Ovary (tissue), 9 donors: ENCODE measurements around the gene LRRC36. TPM values are rescaled to one million over a fixed set of nuclear protein-coding genes. Genes with fewer than 3 reads are reported as not detected.

Experiments
- DNase-seq, 5 donors: peaks; one replicate each; pipeline ENCODE4 v3.0.0-alpha.2; 2019 to 2020
- H3K27ac ChIP-seq, 2 donors: fragments of 200-600 bp; one replicate each; pipeline versions ENCODE4 v1.5.1 to v1.8.0; 2019 to 2022
- H3K27me3 ChIP-seq: fragments of 200-600 bp; one replicate; pipeline ENCODE4 v1.8.0; 2022
- H3K36me3 ChIP-seq: fragments of 200-600 bp; sonication (generic); one replicate; pipeline ENCODE4 v1.5.1; 2019
- H3K4me1 ChIP-seq: one replicate; pipeline ENCODE4 v1.8.1; 2013; ENCODE audit warnings: mild to moderate bottlenecking, moderate library complexity; ENCODE audit not compliant: insufficient read depth
- H3K4me3 ChIP-seq: fragments of 200-600 bp; sonication (generic); one replicate; pipeline ENCODE4 v1.5.1; 2017
- H3K9me3 ChIP-seq, 2 donors: fragments of 200-600 bp in 1 of 2; sonication (generic) in 1 of 2; one replicate each; pipeline versions ENCODE4 v1.5.1 to v1.8.1; 2013 to 2019; ENCODE audit warnings: mild to moderate bottlenecking in 1 of 2, moderate library complexity in 1 of 2
- EP300 ChIP-seq: sonication (generic); formaldehyde crosslinking; IDR thresholded peaks from one replicate; pipeline ENCODE4 v1.6.1; 2017; ENCODE audit warnings: antibody characterized with exemption
- POLR2A ChIP-seq: fragments of 450-650 bp; IDR thresholded peaks from one replicate; pipeline ENCODE4 v1.6.1; 2017; ENCODE audit warnings: antibody characterized with exemption, mild to moderate bottlenecking, moderate library complexity
- WGBS, 3 donors: extraction: QIAGEN DNeasy Blood & Tissue Kit in 1 of 3; methylation state at CpG; one replicate each; pipeline versions ENCODE4 v1.1.5 to v1.1.7; 2013 to 2017; 5-methylcytosine and 5-hydroxymethylcytosine counted together
- intact Hi-C, 4 donors: fragments of 100-400 bp; cut with DNase I; formaldehyde crosslinking; loops; one replicate each; pipeline versions ENCODE4 v1.11.0 to v1.15.1; 2022 to 2023
- polyA plus RNA-seq, 2 donors: library from polyadenylated mRNA; stranded (reverse); fragments of 200-250 nt in 1 of 2; fragments of 350-450 nt in 1 of 2; fragmentation: Illumina TruSeq in 1 of 2; extraction: RNeasy Lipid Tissue Mini Kit (QIAGEN cat#74804) in 1 of 2; gene quantifications; one replicate each; pipeline ENCODE4 v1.2.3, GENCODE V29; 2013 to 2014
- total RNA-seq, 7 donors: library from RNA; depleted of rRNA in 2 of 7; stranded (reverse); fragments of >200 nt in 2 of 7; fragmentation: NEBNext Ultra II Directional in 3 of 7; extraction: Animal tissue kit (Norgen Biotek cat#: 25700) in 3 of 7; gene quantifications; one replicate each; pipeline versions ENCODE4 v1.1.0 to v1.2.4, GENCODE V29; 2016 to 2023
- TF ChIP-seq, protein P1 (sequence below), 3 donors: fragments of 450-650 bp in 2 of 3; fragments of 200-600 bp in 1 of 3; IDR thresholded peaks; one replicate each; pipeline versions ENCODE4 v1.5.1 to v1.8.0; 2016 to 2022; ENCODE audit warnings: antibody characterized with exemption in 3 of 3, mild to moderate bottlenecking in 1 of 3
- donor health status: DM: no; HTN: no; CAD: no; lungs with moderate emphysema.
- donor health status: DM: no; HTN: no; CAD: no.
- donor health status: Bipolar disorder and iron deficiency.
- donor health status: DM: yes; HTN: yes; CAD: no.
- donor health status: DM: no; HTN: no; CAD: no.
- donor health status: DM: yes; HTN: yes; CAD: no.

Gene LRRC36
- total and polyA plus RNA-seq, 9 donors, result 0.58 to 2.6 (median 0.96) TPM; not detected in 1

DNA sequence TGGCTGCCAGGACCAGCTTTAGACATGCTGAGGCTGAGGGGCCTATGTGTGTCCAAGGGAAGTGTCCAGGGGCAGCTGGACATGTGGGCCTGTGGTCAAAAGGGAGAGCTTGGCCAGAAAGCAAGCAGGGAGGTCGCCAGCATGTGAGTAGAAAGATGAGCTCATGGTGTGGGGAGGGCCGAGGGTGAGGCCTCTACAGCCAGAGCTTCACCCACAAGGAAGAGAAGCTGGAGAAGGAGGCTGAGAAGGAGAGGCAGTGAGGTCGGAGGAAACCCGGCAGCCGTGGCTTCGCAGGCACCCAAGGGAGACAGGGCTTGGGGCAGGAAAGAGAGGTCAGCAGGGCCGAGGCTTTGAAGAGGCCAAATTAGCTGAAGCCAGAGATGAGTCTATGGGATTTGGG is 100.3 kb downstream of the LRRC36 start:
- Histone ChIP-seq H3K27me3 (no peaks in the 10 kb centered on the region), H3K36me3 (no peaks in the 10 kb centered on the region), H3K27ac (no peak overlapping the region), H3K4me1 (no peaks in the 10 kb centered on the region), H3K4me3 (no peak overlapping the region), H3K9me3 (no peaks in the 10 kb centered on the region)
- 63 to 82% (median 77%) methylated on average over 7 of the region's 7 CpGs for WGBS, 3 donors
- intact Hi-C loops, result loop anchor here in 1 of 4 donors (5.0 kb wide), 1 partner anchor 35 kb away; no protein-coding TSS in a partner anchor
- TF ChIP-seq, protein P1, sequence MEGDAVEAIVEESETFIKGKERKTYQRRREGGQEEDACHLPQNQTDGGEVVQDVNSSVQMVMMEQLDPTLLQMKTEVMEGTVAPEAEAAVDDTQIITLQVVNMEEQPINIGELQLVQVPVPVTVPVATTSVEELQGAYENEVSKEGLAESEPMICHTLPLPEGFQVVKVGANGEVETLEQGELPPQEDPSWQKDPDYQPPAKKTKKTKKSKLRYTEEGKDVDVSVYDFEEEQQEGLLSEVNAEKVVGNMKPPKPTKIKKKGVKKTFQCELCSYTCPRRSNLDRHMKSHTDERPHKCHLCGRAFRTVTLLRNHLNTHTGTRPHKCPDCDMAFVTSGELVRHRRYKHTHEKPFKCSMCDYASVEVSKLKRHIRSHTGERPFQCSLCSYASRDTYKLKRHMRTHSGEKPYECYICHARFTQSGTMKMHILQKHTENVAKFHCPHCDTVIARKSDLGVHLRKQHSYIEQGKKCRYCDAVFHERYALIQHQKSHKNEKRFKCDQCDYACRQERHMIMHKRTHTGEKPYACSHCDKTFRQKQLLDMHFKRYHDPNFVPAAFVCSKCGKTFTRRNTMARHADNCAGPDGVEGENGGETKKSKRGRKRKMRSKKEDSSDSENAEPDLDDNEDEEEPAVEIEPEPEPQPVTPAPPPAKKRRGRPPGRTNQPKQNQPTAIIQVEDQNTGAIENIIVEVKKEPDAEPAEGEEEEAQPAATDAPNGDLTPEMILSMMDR (IDR thresholded peaks at IDR 0.05), result no peak
- TF ChIP-seq POLR2A (no peak), EP300 (no peak)
- DNase-seq, result no peak

DNA sequence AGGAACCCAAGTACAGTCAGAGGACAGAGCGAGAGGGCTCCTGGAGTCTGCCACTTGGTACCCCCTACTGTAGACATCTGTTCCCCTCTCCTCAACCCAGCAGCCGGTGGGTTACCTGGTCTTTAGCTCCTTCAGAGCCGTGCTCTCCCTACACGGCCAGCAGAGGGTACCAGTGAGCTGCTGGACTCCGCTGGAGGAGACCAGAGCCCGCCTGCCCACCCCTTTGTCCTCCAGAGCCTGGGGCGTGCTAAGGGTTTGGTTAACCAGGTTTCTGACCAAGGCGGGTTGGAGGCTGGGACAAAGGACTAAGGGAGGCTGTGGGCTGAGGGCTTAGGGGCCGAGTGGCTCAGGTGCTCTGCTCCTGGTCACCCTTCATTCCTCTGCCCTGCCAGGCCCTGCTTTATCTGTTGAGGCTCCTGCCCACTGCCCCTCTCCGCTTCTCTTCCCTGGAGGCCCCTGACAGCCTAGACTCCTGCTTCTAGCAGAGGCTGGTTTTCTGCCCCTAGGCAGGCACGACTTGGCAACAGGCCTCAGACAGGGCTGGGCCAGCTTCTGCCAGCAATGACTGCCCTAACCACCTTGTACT is 101.6 kb downstream of the LRRC36 start:
- Histone ChIP-seq H3K27me3 (no peaks in the 10 kb centered on the region), H3K9me3 (no peaks in the 10 kb centered on the region), H3K4me3 (no peak overlapping the region), H3K36me3 (no peaks in the 10 kb centered on the region), H3K4me1 (peaks cover 4% of the 10 kb centered on the region), H3K27ac (no peak overlapping the region)
- 23 to 27% (median 26%) methylated on average over 11 of the region's 11 CpGs for WGBS, 3 donors
- DNase-seq, result peak; percentile 80 to 88 (median 84)
- intact Hi-C loops, result loop anchor here (2.0 to 5.0 kb wide), 3 partner anchors 34 to 39 kb away; no protein-coding TSS in a partner anchor
- TF ChIP-seq, protein P1 (IDR thresholded peaks at IDR 0.05), result peak; percentile 65 to 94 (median 93)
- TF ChIP-seq POLR2A (no peak), EP300 (no peak)

DNA sequence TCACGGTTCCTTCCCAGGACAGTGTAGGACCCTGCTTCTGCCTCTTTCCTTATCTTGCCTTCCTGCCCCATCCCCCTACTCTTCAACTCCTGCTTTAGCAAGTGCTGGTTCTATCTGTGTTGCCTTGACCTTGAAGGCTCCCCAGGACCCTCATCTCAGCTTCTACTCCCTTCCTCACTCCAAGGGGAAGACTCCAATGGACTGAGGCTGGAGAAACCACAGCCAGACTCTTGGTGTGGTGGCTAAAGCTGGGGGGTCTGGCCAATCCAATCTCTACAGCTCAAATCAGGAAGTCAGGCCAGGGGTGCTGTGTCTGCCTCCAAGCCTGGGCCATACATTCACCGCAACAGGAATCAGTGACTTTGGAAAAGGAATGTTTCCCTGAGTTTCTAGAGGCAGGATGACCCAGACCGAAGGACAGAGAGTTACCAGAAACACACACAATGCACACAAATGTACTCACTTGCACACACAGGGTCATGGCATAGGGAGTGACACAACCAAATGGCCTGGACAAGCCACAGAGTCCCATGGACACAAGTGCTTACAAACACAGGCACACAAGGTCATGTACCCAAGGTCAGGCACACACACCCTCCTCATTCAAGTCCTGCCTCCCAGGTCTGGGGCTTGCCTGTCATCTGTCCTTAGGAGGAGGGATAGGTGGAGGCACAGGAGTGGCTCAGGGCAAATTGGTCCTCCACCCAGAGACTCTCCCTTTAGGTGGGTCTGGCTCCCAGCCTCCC is 102.6 kb downstream of the LRRC36 start:
- intact Hi-C loops, result loop anchor here (2.0 to 5.0 kb wide), 3 partner anchors 33 to 38 kb away; no protein-coding TSS in a partner anchor
- Histone ChIP-seq H3K27ac (no peak overlapping the region), H3K27me3 (no peaks in the 10 kb centered on the region)

DNA sequence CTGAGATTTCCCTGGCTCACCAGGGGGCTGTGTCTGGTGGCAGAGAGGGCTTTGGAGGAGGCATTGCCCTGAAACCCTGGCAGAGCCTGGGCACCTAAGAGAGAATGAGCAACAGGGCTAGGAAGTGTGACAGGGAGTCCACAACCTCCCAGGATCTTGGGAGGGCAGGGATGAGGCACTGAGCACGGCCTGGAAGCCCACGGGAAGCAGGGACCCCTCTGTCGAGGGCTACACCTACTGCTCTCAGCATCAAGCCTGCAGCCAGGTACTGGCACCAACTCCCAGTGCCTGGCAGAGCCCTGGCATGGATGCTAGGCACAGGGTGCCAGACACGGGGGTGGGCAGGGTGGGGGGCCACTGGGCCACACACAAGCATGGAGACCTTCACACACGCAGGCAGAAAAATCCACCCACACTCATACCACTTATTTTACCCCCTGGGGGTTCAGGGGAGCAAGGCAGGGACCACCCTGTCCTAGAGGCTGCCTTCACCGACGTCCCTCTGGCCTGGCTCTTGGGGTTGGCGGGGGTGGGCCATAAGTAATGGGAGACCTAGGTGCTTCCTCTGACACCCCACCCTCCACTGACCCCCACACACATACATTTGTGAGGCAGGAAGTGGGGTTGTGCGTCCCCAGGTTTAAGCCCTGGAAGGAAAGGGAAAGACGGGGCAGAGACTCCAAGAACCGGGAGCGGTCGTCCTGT is 103.3 kb downstream of the LRRC36 start:
- Histone ChIP-seq H3K36me3 (no peaks in the 10 kb centered on the region), H3K4me1 (peaks cover 4% of the 10 kb centered on the region), H3K27me3 (no peaks in the 10 kb centered on the region), H3K4me3 (peak overlapping the region; percentile 47), H3K27ac (peak overlapping the region in 1 of 2 donors; percentile 32), H3K9me3 (no peaks in the 10 kb centered on the region)
- no peak for TF ChIP-seq EP300
- TF ChIP-seq, protein P1 (IDR thresholded peaks at IDR 0.05), result no peak
- TF ChIP-seq POLR2A, result no peak
- DNase-seq, result no peak
- intact Hi-C loops, result loop anchor here (2.0 to 5.0 kb wide), 3 partner anchors 32 to 37 kb away; no protein-coding TSS in a partner anchor
- 33 to 45% (median 44%) methylated on average over 13 of the region's 13 CpGs for WGBS, 3 donors

More for the DNA sequence above, 102.6 kb downstream of the LRRC36 start:
- no peak overlapping the region for H3K4me3 ChIP-seq
- no peaks in the 10 kb centered on the region for H3K36me3 ChIP-seq
- WGBS, 3 donors, result 84 to 97% (median 96%) methylated on average over 3 of the region's 3 CpGs
- TF ChIP-seq POLR2A (no peak), EP300 (no peak)
- TF ChIP-seq, protein P1 (IDR thresholded peaks at IDR 0.05), result no peak
- no peaks in the 10 kb centered on the region for H3K9me3 ChIP-seq
- DNase-seq, result peak in 1 of 5 donors; percentile 24
- peaks cover 4% of the 10 kb centered on the region for H3K4me1 ChIP-seq
